G401 (cell line): ENCODE results near the gene PLD6. TPM values are rescaled to one million over a fixed set of nuclear protein-coding genes. Genes with fewer than 3 reads are reported as not detected.

ENCODE experiments used
- DNase-seq: peaks from one replicate; pipeline ENCODE4 v3.0.0-alpha.2; 2015; ENCODE audit warnings: low spot score
- in situ Hi-C: cut with HindIII; loops from 2 replicates; pipeline ENCODE4 v1.10.0; 2016; ENCODE audit warnings: low sequenced_read_pairs, mixed read lengths
- total RNA-seq: library from RNA; depleted of rRNA; stranded (reverse); fragments of >200 nt; shearing (Covaris generic); gene quantifications from 2 replicates; pipeline ENCODE4 v1.2.3, GENCODE V29; 2014

PLD6 gene
- total RNA-seq, 1 experiment from 2014 or later: 16.2 TPM

DNA sequence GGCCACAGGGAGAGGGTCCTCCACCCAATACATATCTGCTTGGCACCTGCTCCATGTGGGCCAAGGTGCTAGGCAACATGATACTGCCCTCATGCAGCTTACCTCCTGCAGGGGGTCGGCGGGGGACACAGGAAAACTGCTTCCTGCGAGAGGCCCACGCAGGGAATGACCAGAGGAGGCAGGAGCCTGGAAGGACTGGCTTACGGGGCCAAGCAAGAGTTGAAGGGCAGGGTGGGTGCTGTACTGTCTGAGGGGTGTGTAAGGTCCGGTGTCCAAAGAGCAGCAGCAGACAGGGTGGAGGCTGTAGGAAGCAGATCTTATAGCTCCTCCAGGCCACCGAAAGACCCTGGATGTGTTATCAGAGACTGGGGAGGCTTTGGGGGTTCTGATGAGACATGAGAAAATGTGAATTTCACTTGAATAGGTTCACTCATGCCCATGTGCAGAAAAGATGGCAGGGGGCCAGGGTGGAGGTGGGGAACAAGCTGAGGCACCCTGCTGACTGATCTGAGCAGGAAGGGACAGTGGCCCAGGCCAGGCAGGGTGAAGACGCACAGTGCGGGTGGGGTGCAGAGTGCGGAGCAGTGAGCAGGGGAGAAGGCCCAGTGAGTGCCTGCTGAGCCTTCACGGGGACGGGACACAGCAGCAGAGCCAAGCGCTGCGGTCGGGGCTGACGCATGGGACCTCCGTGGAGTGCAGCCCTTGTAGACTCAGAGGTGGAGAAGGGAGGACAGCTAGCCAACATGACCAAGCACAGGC is 22.6 kb upstream of the PLD6 start:
- in situ Hi-C loops: no loop called here
- DNase-seq: no peak

DNA sequence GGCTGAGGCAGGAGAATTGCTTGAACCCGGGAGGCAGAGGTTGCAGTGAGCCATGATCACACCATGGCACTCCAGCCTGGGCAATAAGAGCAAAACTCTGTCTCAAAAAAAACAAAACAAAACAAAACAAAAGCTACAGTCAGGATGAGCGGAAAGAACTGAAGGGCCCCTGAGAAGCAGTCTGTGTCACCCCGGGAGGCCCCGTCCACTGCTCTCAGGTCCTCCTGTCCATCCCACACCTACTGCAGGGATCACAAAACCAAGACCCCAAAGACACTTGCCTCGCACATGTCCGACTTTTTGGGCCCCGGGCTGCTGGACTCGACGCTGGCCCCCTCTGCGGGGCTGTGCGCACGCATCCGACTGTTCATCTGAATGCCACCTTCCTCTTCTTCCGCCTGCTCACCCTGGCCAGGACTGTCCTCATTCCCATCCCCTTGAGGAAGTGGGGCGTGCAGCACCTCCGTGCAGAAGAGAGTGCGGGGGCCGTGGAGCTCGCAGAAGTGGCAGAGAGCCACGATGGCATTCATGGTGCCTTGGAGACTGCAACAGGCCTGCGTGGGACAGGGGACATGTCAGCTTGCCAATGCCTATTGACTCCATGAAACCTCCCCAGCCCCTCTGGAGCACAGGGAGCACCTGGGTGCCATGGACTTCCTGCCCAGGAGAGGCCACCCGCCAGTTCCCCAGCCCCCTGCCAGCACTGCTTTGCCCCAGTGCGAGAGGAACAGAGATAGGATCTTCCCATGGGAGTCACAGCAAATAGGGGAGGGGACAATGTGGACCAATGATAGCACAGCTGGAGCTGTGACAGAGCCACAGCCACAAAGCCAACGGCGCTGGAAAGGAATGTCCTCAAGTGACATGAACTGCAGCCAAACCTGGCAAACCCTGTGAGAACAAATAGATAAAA is 21.7 kb upstream of the PLD6 start:
- in situ Hi-C loops: no loop called here
- DNase-seq: no peak

DNA sequence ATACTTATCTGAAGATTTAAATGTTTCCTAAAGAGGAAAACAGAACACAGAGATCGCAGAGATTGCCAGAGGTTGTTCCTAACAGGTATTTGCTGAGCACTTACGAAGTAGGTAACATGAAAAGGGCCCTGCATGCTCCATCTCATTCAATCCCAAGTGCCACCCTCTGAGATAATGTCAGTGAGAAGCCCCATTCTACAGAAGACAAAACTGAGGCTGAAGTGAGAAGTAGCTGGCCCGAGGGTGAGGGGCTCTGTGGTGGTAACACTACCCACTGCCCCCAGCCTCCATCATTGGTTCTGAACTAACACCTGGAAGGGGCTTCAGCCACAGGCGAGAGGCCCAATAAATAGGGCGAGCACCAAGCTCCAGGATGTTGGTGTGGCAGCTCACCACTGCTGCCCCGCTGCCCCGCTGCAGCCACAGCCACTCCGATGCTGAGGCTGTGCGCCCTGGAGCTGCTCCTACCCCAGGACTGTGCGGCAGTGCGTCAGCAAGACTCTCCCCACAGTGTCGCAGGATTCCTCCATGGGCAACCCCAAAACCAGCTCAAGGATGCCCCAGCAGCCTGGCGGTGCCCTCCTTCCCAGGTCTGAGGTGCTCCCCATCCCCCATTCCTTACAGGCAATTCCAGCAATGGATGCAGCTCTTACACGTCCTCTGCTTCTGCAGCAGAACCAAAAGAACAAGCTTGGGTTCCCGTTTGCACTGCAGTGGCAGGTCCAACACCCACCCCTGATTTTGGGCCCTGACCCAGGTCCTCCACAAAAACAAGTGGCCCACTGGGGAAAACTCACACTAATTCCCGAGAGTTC is 20.5 kb upstream of the PLD6 start:
- no peak for DNase-seq
- in situ Hi-C loops: no loop called here

DNA sequence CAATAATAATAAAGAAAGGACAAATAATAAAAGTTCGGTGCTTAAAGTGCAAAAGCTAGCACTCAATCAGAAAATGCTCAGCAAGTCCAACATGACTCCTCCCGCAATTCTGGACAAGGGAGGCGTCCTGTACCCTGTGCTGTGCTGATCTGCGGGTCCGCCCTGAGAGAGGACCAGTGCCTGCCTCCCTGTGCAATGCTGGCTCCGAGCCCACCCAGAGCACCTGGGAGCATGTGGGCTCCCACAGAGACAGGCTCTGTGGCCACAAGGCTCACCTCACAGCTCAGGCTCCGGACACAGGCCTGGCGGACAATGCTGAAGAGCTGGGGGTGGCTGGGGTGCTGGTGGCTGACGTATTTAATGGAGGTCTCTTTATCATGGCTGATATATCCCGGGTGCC is 19.8 kb upstream of the PLD6 start:
- peak; percentile 59 for DNase-seq
- in situ Hi-C loops: no loop called here

DNA sequence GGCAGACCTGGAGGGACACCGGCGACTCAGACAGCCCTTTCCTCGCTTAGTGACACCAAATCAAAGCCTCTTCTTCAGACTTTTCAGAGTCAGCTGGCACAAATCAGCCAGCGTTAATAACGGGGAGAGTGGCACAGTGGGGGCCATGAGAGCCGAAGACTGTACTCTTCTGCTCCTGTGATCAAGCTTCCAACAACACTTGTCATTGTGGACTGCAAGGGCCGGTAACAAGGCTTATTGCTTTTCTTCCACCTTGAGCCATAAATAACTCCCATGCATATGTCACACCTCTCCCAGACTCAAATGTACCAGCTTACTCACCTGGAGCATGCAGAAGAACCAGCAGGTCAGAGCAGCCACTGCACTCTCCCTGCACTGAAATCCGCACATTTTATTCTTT is 18.0 kb upstream of the PLD6 start:
- in situ Hi-C loops: no loop called here
- peak; percentile 66 for DNase-seq

DNA sequence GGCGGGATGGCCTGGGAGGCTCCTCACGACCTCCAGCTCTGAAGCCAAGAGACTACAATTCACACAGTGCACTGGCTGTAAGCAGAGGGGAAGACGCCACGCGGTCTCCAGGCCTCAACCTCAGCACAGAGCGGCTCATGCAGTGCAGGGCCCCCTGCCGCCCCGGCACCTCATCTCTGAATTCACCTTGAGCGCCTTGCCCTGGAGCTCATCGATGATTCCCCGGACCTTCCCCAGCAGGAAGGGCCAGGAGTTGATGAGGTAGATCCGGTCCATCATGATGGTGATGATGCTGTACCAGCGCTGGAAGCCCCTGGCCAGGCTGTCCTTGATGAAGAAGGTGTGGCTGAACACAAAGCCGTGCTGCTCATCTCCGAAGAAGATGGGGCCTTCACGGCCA is 17.6 kb upstream of the PLD6 start:
- no peak for DNase-seq
- in situ Hi-C loops: no loop called here

DNA sequence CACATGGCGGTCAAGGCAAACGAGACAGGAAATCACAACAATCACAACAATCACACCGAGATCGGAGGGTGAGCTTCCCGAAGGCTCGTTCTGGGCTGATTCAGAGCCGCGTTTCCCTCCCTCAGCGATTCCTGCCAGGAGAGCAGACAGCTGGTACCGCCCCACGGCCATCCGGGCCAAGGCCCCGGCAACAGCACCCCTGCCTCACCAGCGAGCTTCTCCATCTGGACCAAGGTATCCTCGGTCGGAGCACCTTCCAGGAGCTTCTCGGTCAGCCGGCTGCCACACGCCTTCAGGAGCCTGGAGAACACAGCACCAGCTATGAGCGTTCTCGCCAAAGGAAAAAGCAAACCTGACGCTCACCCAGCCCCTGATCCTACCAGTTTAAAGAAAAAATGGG is 15.2 kb upstream of the PLD6 start:
- in situ Hi-C loops: no loop called here
- DNase-seq: peak; percentile 82

DNA sequence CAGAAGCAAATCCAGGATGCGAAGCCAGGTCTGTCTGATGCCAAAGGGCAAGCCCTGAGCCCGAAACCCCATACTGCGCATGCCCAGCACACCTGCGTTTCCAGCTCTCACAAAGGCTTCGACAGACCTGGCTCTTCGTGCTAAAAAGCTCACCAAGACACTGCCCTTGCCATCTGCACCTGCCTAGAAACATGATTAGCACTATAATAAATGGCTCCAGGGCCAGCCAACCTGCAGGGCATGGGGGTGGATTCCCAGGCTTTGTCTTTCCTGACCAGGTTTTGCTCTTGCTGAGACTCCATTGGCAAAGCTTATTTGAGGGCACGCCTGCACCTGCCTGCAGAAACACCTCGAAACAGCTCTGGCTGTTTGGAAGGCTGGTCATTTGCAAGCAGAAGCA is 14.4 kb upstream of the PLD6 start:
- peak; percentile 86 for DNase-seq
- in situ Hi-C loops: no loop called here

DNA sequence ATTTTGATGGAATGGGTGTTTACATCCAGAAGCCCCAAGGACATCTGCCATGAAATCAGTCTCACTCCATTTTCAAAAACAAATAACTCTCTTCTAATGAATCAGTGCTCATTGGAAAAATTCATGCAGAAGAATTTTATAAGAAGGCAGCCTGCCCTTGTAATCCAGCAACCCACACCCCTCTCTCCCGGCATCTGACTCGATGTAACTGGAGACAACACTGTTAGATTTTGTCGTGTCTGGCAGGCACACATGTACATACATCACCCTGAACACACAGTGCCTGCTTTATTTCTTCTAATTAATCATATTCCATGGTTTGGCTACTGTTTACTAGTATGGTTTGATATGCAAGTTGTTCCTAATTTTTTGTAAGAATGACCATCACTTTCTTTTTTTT is 11.9 kb upstream of the PLD6 start:
- in situ Hi-C loops: no loop called here
- no peak for DNase-seq

DNA sequence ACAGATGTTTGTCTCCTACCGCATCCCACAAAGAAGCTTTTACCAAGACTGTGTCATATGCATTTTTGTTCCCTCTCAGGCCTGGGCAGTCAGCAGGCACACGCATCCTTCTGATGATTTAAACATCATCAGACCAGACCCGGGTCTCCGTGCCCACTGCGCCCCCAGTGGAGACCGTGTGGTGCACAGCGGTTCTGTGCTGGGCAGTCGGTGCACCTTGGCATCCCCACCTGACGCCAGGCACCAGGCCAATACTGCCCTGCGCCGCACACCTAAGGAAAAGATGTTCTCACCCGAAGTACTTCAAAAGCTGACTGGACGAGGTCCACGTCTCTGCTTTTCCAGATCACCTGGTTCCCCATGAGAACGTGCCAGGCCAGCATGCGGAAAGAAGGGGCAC is 10.6 kb upstream of the PLD6 start:
- peak; percentile 52 for DNase-seq
- in situ Hi-C loops: no loop called here

DNA sequence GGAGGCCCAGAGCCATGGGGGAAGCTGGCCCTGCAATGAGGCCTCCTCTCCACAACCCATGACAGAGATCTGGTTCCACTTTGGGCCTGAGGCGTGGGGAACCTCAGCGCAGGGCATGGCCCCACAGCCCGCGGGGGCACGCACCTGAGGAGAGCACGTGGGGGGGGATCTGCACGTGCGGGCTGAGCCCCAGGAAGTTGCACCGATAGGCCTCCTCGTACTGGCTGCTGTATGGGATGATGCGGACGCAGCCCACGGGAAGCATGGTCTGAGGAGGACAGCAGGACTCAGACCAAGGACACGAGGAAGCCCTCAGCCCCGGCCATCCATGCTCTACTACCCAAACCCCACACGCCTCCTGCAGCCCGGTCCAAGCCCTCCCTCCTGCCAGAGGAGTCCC is 10.1 kb upstream of the PLD6 start:
- DNase-seq: no peak
- in situ Hi-C loops: no loop called here

DNA sequence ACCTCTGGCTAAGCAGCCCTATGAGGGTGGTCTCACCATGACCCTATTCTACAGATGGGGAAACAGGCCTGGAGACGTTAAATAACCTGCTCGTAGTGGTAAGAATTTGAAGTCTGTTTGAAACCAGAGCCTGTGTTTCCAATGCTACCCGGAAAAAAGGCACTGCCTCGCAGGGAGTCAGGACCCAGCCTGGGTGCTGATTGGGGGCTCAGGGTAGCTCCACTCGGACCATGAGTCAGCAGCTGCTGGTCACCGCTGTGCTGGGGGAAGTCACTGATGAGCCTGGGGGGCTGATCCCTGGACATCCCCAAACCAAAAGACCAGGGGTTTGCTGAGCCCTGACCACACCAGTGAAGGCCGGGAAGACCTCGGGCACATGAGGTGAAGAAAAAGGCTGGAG is 9.4 kb upstream of the PLD6 start:
- DNase-seq: no peak
- in situ Hi-C loops: no loop called here

DNA sequence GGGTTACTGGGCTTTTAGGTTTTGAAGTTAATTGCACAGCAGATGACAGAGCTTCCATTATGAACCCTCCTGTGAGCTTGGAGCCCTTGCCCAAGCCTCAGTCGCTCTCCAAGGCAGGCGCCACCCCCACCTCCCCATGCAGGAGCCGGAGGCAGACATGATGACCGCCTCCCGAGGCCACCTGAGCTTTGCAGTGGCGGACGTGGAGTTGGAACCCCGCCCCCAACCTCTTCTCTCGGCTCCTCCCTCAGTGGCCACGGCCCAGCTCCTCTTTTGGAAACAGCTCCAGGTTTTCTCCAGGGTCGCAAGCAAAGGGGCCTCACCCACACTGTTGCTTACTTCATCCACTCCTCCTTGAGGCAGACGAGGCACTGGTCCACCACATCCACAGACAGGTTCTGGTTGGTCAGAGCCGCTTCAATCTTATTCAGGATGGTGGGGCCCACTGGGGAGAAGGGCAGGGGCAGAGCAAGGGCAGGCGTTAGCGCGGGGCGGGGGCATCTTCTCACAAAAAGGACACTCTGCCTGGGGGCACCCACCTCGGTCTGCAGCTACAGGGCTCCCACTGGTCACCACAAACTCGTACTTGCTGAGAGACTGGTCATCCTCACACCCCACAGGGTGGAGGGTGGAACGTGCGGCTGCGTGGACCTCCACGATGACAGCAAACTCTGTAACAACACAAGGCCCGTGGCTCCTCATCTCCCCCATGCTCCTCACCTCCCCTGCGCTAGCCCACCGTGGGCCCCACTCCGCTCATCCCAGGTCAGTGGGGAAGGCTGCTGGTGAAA is 8.7 kb upstream of the PLD6 start:
- DNase-seq: no peak
- in situ Hi-C loops: no loop called here

DNA sequence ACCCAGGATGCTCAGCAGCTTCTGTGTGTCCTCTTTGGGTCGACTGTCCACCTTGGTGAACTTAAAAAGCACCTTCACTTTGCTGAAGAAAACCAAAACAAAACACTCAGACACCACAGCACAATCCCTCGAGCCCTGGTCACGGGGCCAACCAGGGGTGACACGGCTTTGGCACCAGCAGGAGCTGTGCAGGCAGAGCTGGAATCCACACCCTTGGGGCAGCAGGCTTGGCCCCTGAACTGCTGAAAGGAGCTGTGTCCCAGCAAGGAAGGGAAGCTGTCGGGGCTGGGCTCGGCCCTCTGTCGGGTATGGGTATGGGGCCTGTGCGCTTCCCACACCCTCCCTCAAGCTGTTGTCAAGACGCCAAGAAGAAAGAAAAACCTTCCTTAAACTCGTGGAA is 7.6 kb upstream of the PLD6 start:
- in situ Hi-C loops: no loop called here
- DNase-seq: no peak

DNA sequence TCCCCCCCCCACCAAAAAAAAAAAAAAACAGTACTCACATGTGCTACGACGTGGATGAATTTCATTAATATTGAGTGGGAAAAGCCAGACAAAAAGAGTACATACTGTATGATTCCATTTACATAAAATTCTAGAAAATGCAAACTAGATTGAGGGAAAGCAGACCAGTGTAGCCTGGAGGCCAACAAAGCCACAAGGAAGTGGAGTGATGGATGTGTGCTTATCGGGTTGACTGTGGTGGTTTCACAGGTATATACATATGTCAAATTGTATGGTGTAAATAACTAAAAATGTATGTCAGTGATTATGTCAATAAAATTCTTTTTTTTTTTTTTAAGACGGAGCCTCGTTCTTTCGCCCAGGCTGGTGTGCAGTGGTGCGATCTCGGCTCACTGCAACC is 1.9 kb upstream of the PLD6 start:
- in situ Hi-C loops: no loop called here
- no peak for DNase-seq

DNA sequence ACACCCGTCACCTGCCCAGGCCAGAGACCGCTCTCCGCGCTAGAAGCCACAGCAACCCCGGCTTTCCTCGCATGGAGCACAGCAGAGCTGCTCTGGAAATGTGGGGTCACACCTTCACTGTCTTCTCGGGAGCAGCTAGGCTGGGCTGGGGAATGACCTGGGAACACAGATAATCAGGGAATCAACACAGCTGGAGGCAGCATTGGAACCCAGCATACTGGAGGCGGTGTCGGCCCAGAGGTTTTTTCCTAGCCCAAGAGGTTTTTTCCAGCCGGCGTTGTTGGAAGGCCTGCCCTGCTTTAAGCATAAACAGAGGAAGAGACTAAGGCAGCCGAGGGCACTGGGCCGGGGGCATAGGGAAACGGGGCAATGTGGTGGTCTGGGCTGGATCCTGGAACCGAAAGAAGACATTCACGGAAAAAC is 791 bp upstream of the PLD6 start:
- peak; percentile 46 for DNase-seq
- in situ Hi-C loops: no loop called here

DNA sequence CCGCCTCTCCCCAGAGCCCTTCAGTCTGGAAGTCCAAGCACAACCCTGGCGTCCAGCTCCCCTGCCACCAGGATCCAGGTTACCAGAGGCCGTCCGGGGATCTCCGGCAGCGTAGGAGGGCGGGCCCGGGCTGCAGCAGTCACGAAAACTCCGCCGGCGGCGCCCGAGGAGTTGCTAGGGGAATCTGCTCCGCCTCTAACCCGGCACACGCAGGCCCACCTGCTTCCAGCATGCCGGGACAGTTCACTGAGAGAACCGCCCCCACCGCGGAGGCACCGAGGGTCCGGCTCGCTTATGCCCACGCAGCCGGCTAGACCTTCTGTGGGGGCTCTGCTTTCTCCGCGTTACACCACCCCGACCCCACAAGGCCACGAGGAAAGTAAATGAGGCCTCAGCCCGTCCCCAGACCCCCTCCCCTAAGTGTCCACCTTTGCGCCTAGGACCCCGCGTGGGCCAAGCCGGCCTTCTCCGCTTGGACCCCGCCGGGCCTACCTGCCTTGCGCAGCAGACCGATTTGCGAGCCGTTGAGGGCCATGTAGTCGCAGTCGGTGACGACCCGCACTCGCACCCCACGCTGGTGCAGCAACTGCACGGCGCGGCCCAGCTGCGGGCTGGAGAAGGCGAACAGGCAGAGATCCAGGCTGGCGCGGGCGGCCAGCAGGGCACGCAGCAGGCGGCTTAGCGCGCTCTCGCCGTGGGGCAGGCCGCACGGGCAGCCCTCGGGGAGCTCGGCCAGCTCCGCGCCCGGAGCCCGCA is 587 bp downstream of the PLD6 start:
- in situ Hi-C loops: no loop called here

DNA sequence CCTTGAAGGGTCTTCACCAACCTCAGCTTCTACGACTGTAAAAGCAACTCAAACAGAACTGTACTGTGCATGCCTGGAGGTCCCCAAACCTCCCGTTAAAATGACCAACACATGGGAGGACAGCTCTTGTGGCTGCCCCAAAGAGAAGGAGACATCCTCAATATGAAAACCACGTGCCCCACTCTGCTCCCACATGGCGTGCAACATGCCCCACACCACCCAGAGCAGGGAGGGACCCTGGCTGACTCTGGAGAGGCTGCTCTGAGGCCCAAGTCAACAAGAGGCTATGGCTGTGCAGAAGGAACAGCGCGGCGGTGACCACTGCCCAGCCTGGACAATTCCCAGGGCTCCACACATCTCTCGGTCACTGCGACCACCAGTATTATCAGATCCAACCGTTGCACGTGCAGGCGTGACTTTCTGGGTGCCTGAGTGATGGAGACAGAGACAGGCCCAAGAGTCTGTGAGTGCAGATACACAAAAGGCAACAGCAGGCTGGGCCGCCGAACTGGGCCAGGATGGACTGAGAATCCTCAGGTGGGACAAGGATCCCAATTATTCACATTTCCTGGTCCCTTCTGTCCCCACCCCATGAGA is 1.4 kb downstream of the PLD6 start:
- no peak for DNase-seq
- in situ Hi-C loops: no loop called here

More for the DNA sequence above, 587 bp downstream of the PLD6 start:
- no peak for DNase-seq
